ENCODE measurements around the gene POLR1B.
"Not testable (repeated sequence)": the region's sequence is repeated elsewhere in the genome, so short reads cannot be mapped to it uniquely, and the experiment has no call there.

POLR1B gene

DNA sequence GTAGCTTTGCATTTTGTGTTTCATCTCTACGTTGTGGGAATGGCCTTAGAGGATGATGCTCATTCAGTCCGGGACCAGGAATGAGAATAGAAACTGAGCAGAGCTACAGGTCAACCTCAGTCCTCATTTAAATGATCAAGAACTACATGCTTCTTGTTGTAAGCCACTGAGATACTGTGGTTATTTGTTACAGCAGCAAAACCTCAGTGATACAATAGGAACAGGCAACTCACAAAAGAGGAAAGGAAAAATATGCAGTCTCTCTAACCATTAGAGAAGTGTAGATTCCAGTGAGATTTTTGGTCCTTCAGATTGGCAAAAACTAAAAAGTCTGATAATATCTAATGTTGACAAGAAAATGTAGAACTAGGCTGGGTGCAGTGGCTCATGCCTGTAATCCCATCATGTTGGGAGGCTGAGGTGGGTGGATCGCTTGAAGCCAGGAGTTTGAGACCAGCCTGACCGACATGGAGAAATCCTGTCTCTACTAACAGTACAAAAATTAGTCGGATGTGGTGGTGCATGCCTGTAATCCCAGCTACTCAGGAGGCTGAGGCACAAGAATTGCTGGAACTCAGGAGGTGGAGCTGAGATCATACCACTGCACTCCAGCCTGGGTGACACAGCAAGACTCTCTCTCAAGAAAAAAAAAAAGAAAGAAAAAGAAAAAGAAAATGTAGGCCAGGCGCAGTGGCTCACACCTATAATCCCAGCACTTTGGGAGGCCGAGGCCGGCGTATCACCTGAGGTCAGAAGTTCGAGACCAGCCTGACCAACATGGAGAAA is 55.5 kb downstream of the POLR1B start:
- DNase-seq (ENCODE audit: low spot score) (no peak), FAIRE-seq (no peak)

DNA sequence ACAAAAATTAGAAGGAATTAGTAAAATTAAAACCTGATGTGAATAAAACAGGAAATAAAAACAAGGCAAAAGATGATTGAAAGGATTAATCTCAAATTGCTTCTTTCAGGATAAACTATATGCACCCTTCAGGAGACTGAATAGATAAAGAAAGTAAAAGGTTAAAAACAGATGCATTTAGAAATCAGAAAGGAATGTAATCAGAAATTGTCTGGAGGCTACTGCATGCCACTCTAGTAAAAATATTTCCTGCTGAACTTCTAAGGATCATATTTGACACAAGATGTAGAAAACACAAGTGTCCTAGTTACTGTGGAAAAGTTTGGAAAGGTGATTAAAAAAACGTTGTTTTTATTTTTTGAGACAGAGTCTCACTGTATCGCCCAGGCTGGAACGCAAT is 58.4 kb downstream of the POLR1B start:
- DNase-seq (ENCODE audit: low spot score), result no peak
- no peak for FAIRE-seq

DNA sequence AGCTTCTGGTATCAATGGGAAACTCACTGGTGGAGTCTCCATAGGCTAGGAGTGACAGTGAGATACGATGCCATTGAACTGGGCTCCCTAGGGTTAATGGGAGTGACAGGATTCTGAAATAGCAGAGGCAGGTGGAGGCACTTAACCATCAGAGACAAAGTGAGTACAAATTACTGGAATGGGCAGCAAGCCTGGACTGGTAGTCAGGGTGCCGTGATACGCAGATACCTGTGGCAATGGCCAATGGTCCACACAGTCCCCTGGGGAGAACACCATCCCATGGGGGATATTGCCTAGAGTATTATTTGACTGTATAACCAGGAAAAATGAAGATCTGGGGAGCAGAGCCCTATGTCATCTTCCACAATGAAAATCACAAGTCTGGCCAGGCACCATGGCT is 59.5 kb downstream of the POLR1B start:
- DNase-seq (ENCODE audit: low spot score) (no peak), FAIRE-seq (no peak)

DNA sequence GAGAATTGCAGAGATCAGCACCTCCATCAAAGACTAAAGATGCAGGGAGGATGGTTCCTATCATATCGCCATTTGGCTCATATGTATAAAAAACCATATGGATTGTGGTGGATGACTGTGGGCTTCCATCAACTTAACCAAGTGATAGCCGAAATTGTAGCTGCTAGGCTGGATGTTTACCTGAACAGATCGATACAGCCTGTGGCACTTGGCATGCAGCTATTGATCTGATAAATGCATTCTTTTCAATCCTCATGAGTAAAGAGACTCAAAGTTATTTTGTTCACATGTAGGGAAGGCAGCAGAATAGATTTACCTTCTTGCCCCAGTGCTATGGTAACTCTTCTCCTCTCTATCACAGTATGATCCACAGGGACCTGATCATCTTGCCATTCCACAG is 60.7 kb downstream of the POLR1B start:
- FAIRE-seq (no peak), DNase-seq (ENCODE audit: low spot score) (no peak)

DNA sequence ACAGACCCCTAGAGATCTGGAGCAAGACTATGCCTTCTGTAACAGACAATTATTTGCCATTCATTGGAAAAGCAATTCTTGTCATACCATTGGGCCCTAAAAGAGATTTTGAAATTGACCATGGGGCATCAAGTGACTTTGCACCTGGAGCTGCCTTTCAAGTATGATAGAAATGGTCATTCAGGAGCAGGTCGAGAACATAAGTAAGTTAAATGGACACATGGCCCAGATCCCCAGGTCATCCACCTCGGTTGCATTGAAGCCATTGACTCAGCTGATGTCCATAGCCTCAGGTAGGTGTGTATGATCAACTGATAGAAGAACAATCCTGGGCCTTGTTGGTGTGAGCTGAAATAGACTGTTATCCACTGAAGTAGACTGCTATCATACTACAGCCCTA is 61.5 kb downstream of the POLR1B start:
- FAIRE-seq, result no peak
- DNase-seq (ENCODE audit: low spot score), result no peak

DNA sequence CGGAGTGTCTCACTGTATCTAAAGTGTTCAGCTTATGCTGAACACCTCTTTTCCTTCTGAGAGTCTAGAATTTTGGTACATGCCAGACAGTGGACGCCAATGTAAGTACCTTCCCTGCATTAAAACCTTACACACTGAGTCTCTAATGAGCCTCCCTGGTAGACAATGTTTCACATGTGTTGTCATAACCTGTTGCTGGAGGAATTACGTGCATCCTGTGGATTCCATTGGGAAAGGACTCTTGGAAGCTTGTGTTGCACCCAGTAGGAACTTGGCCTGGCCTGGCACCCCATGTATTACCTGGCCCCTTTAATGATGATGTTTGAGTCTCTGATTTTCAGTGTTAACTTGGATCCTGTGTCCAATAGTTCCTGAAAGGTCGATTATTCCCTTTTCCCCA is 62.7 kb downstream of the POLR1B start:
- DNase-seq (ENCODE audit: low spot score) (no peak), FAIRE-seq (no peak)

DNA sequence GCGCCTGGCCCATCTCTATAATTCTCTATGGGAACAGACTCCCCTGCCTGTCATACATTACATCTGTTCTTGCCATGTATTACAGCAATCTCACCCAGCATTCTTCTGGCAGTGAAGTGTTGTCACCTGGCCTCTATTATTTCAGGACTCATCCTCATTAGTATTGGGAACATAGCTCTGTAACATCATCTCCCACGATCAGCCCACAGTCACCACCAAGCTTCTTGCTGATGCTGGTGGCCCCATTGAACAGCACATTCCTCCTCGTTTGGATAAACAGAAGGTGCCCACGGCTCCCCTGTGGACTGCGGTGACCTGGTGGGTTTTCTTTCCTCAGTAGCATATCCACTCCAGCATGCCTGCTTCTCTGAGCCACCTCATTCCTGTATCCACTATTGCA is 63.7 kb downstream of the POLR1B start:
- DNase-seq (ENCODE audit: low spot score) (no peak), FAIRE-seq (no peak)

DNA sequence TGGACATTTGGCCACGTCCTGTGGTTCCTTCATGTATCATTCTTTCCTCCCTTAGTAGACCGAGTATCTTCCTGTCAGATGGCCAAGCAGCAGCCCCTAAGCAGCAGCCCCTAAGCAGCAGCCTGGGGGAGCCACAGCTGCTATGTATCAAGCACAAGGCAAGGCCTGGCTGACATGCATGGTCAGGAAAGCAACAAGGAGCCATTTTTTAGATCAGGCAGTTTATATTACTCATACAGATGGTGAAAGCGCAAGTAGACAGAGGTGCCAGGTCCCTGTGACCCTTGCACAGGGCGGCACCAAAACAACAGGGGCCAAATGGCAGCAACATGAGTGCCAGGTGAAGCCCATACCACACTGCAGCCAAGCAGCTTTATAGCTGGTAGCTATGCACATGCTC is 64.3 kb downstream of the POLR1B start:
- no peak for FAIRE-seq
- DNase-seq (ENCODE audit: low spot score), result no peak

DNA sequence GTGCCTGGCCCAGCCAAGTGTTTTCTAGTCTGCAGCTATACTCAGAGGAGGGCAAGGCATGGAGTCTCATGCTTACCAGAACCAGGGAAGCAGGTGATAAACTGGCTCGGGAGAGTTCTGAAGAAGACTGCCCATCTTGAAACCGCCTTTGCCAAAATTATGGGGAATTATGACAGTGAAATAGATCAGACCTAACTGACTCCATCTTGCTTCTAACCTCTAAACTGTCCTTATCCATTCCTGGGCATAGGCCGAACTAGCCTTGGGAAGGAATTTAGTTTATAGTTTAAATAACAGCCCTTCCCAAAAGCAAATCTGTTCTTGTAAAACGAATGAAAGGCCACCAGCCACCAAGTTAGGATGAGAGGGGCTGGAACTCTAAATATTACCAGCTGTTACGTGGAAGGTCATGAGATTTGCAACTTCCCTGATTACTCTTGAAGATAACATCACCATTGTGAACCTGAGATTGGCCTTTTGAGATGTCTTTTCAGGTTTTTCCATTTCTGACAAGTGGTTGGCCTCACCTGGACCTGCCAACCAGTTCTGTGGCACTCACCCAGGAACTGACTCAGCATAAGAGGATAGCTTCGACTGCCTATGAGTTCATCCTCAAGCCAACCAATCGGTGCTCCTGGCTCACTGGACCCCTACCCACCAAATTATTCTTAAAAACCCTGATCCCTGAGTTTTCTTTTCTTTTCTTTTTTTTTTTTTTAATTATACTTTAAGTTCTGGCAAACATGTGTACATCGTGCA is 65.6 kb downstream of the POLR1B start:
- FAIRE-seq (no peak), DNase-seq (ENCODE audit: low spot score) (no peak)

DNA sequence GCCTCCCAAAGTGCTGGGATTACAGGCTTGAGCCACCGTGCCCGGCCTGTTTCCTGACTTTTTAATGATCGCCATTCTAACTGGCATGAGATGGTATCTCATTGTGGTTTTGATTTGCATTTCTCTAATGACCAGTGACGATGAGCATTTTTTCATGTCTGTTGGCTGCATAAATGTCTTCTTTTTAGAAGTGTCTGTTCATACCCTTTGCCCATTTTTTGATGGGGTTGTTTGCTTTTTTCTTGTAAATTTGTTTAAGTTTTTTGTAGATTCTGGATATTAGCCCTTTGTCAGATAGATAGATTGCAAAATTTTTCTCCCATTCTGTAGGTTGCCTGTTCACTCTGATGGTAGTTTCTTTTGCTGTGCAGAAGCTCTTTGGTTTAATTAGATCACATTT is 67.1 kb downstream of the POLR1B start:
- not testable (repeated sequence) for DNase-seq (ENCODE audit: low spot score); FAIRE-seq

DNA sequence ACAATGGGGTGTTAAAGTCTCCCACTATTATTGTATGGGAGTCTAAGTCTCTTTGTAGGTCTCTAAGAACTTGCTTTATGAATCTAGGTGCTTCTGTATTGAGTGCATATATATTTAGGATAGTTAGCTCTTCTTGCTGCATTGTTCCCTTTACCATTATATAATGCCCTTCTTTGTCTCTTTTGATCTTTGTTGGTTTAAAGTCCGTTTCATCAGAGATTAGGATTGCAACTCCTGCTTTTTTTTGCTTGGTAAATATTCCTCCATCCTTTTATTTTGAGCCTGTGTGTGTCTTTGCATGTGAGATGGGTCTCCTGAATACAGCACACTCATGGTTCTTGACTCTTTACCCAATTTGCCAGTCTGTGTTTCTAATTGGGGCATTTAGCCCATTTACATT is 70.0 kb downstream of the POLR1B start:
- DNase-seq (ENCODE audit: low spot score); FAIRE-seq: not testable (repeated sequence)

DNA sequence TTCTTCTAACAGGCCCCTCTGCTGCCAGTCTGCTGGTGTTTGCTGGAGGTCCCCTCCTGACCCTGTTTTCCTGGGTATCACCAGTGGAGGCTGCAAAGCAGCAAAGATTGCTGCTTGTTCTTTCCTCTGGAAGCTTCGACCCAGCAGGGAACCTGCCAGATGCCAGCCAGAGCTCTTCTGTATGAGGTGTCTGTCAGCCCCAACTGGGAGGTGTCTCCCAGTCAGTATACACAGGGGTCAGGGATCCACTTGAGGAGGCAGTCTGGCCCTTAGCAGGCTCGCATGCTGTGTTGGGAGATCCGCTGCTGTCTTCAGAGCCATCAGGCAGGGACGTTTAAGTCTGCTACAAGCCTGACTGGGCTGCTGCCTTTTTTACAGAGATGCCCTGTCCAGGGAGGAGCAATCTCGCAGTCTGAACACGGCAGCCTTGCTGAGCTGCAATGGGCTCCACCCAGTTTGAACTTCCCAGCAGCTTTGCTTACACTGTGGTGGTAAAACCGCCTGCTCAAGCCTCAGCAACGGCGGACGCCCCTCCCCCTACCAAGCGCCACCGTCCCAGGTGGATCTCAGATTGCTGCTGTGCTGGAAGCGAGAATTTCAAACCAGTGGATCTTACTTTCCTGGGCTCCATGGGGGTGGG is 72.1 kb downstream of the POLR1B start:
- FAIRE-seq (no peak), DNase-seq (ENCODE audit: low spot score) (no peak)

DNA sequence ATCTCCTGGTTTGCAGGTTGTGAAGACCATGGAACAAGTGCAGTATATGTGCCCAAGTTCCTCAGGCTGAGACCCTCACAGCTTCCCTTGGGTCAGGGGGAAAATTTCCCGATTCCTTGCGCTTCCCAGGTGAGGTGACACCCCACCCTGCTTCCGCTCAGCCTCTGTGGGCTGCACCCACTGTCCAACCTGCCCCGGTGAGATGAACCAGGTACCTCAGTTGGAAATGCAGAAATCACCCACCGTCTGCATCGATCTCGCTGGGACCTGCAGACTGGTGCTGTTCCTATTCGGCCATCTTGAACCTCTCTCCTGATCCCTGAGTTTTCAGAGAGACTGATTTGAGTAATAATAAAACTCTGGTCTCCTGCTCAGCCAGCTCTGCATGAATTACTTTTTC is 72.8 kb downstream of the POLR1B start:
- DNase-seq (ENCODE audit: low spot score) (no peak), FAIRE-seq (no peak)

DNA sequence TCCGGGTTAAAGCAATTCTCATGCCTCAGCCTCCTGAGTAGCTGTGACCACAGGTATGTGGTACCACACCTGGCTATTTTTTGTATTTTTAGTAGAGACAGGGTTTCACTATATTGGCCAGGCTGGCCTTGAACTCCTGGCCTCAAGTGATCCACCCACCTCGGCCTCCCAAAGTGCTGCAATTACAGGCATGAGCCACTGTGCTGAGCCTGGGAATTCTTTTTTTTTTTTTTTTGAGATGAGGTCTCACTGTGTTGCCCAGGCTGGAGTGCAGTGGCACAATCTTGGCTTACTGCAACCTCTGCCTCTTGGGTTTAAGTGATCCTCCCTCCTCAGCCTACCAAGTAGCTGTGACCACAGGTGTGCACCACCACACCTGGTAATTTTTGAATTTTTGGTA is 73.5 kb downstream of the POLR1B start:
- not testable (repeated sequence) for DNase-seq (ENCODE audit: low spot score); FAIRE-seq

DNA sequence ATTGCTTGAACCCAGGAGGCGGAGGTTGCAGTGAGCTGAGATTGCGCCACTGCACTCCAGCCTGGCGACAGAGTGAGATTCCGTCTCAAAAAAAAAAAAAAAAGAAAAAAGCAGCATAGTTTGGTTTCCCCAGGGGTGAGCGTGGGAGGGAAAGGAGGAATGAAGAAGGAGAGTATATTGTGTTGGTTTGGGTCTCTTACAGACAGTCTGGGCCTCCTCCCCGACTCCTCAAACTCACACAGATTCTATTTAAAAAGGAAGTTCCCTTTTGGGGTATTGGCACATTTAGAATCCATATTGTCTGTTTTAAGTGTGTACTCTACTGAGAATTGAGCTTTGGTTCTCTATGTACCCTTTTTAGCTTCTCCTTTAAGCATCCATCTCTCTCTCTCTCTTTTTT is 76.1 kb downstream of the POLR1B start:
- DNase-seq (ENCODE audit: low spot score) (no peak), FAIRE-seq (no peak)

DNA sequence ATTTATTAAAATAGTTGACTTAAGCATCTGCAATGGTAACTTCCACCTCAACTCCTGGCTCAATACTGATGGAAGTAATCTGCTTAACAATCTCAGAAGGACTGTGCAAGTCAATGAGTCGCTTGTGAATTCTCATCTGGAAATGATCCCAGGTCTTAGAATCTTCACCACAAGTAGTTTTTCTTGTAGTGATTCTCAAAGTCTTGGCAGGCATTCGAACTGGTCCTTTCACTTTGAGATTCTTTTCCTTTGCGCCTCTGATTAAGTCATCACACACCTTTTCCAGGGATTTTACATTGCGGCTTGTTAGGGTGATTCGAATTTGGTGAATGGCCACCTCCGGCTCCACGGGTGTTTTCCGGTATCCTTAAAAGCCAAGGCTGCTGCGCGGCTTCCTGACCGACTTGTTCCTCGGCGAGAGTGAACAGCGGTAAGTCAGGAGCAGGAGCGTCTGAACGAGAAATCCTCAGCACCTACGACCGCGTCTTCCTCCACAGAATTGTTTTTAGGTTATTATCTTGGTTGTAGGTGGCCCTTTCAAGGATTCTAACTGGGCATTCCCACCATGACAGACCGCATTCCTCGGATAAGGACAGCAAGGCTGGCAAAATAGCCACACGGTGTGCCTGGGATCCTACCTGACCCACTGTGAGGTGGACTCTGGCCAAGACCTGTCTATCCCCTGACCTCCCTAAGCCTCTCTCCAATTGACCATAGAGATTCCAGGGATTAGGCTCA is 79.7 kb downstream of the POLR1B start:
- FAIRE-seq, result peak; percentile 53
- DNase-seq (ENCODE audit: low spot score), result peak; percentile 35

DNA sequence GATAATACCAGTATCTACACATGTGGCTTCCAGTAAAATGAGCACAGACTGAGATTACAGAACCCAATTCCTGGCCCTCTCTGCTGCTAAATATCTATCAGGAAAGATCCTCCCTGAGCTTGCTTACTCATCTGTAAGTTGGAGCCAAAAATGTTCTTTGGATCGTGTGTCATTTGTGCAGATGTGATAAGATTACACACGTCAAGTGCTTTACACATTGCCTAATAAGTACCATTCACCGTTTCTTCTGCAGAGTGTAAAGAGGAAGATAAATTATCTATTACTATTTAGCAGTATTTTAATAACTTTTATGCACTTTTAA is 80.2 kb downstream of the POLR1B start:
- DNase-seq (ENCODE audit: low spot score) (no peak), FAIRE-seq (no peak)

DNA sequence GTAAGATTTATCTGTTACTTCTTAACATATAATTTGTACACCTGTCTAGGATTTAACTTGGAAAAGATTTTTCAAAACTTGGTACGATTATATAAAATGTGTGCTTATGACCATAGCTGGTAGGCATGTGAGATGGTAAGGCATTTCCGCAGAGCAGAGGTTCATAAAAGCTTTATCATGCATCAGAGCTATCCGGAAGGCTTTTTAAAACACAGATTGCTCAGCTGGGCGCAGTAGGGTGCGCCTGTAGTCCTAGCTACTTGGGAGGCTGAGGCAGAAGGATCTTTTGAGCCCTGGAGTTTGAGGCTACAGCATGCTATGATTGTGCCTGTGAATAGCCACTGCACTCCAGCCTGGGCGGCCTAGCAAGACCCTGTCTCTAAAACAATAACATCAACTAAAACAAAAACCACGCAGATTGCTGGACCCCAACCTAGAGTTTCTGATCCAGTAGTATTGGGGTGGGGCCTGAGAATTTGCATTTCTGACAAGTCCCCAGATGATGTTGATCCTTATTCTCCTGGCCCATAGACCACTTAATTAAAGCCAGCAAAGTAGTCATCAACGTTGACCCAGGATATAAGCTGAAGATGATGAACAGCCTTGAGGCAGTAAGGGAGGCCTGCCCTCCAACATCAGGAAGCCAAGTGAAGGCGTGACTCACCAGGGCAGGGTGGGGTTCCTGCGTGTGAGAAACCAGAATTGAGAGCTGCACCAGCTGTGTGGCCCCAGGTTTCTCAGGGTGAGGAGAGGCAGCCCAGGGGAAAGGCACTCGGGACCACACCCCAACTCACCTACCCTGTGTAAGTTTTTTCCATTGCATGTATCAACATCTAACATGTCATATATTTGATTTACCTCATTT is 81.9 kb downstream of the POLR1B start:
- no peak for FAIRE-seq

DNA sequence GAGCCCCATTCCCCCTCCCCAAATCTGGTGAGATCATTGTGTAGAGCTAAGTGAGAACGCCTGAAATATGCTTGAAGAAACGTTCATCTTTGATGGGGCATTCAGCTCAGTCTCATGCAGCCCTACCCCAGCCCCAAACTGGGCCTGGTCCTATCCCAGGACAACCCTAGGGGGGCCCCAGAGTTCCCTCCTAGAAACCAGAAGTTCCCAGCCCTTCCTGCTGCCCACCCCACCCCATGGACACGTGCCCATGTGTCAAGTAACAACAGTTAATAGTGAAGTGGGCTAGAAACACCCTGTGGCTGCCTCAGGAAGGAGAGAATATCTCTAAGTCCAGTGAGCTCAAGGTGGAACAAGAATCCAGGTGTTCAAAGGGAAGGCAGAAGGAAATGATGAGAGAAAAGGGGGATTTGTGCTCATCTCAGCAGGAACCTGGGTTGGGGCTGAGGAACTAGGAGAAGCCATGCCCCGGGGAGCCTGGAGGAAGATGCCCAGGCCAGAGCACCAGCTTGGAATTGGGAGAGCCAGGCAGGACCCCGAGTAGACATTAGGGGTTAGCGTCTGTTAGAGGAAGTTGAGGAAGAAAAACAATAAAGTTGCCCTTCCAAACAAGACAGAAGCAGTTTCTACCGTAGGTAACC is 83.3 kb downstream of the POLR1B start:
- DNase-seq (ENCODE audit: low spot score), result no peak
- FAIRE-seq, result no peak

More for the DNA sequence above, 81.9 kb downstream of the POLR1B start:
- DNase-seq (ENCODE audit: low spot score), result peak; percentile 35

DNA sequence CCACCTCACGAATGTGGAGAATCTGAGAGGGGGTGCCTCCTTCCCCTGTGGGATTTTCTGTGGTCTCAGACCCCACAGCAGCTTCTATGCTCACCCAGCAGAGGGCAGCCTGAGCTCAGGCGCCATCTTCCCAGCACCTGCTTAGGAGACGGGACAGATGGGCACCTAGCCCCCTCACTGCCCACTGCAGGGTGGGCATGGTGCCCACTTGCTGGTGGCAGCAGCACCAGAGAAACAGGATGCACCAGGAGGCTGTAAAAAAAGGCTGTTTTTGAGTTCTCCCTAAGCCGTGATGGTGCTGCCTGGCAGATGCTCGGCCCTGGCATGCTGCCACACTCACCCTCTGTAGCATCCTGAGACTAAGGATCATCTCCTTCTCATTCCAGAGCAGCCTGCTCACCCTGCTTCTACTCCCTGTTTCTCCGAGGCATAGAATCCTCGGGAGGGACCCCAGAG is 84.4 kb downstream of the POLR1B start:
- peak; percentile 62 for DNase-seq (ENCODE audit: low spot score)
- no peak for FAIRE-seq

All from RCC 7860 (cell line).